Muscle layer of colon (tissue), 2 donors: ENCODE data around the gene TRABD2B.

Experiments used
- H3K27ac ChIP-seq: one replicate; pipeline ENCODE4 v1.7.0; 2013; ENCODE audit warnings: low read depth, mild to moderate bottlenecking, low read length, moderate library complexity
- H3K27me3 ChIP-seq, 2 donors: one replicate each; pipeline ENCODE4 v1.7.0; 2013; ENCODE audit warnings: low read length in 2 of 2, mild to moderate bottlenecking in 2 of 2; ENCODE audit not compliant: insufficient read depth in 2 of 2, control insufficient read depth in 1 of 2
- H3K36me3 ChIP-seq: one replicate; pipeline ENCODE4 v1.7.0; 2013; ENCODE audit warnings: mild to moderate bottlenecking, low read length; ENCODE audit not compliant: insufficient read depth
- H3K4me1 ChIP-seq: one replicate; pipeline ENCODE4 v1.7.0; 2013; ENCODE audit warnings: mild to moderate bottlenecking, low read length; ENCODE audit not compliant: insufficient read depth
- H3K4me3 ChIP-seq, 2 donors: one replicate each; pipeline ENCODE4 v1.7.0; 2013; ENCODE audit warnings: low read length in 2 of 2, low read depth in 1 of 2, mild to moderate bottlenecking in 1 of 2, moderate library complexity in 1 of 2
- H3K9ac ChIP-seq: one replicate; pipeline ENCODE4 v1.7.0; 2013; ENCODE audit warnings: low read length
- H3K9me3 ChIP-seq: one replicate; pipeline ENCODE4 v1.7.0; 2013; ENCODE audit warnings: mild to moderate bottlenecking, low read length
- donor health status: abdominal sarcoma.
- donor health status: Adenocarcinoma of cecum.

The TRABD2B gene

GRCh38 chr1:47930210-47930840 is 66.9 kb downstream of the TRABD2B start:
- no peak overlapping the region for H3K4me3 ChIP-seq
- H3K27ac ChIP-seq: no peak overlapping the region
- no peak overlapping the region for H3K9ac ChIP-seq
- no peaks in the 10 kb centered on the region for H3K36me3 ChIP-seq
- H3K4me1 ChIP-seq: no peaks in the 10 kb centered on the region
- no peaks in the 10 kb centered on the region for H3K27me3 ChIP-seq
- H3K9me3 ChIP-seq: no peaks in the 10 kb centered on the region

GRCh38 chr1:47927165-47927564 is 70.0 kb downstream of the TRABD2B start:
- Histone ChIP-seq H3K27me3 (no peaks in the 10 kb centered on the region), H3K4me1 (no peaks in the 10 kb centered on the region), H3K36me3 (no peaks in the 10 kb centered on the region), H3K9ac (no peak overlapping the region), H3K27ac (no peak overlapping the region), H3K4me3 (no peak overlapping the region), H3K9me3 (no peaks in the 10 kb centered on the region)

GRCh38 chr1:47926461-47926999 is 70.7 kb downstream of the TRABD2B start:
- no peaks in the 10 kb centered on the region for H3K36me3 ChIP-seq
- H3K27ac ChIP-seq: no peak overlapping the region
- no peaks in the 10 kb centered on the region for H3K4me1 ChIP-seq
- H3K4me3 ChIP-seq: no peak overlapping the region
- no peaks in the 10 kb centered on the region for H3K27me3 ChIP-seq
- H3K9me3 ChIP-seq: no peaks in the 10 kb centered on the region
- H3K9ac ChIP-seq: no peak overlapping the region

GRCh38 chr1:47924270-47925048 is 72.7 kb downstream of the TRABD2B start:
- Histone ChIP-seq H3K4me1 (no peaks in the 10 kb centered on the region), H3K27ac (no peak overlapping the region), H3K9ac (no peak overlapping the region)

GRCh38 chr1:47921935-47922415 is 75.2 kb downstream of the TRABD2B start:
- no peaks in the 10 kb centered on the region for H3K27me3 ChIP-seq
- H3K4me1 ChIP-seq: no peaks in the 10 kb centered on the region
- no peak overlapping the region for H3K27ac ChIP-seq
- no peak overlapping the region for H3K9ac ChIP-seq
- H3K9me3 ChIP-seq: no peaks in the 10 kb centered on the region
- no peaks in the 10 kb centered on the region for H3K36me3 ChIP-seq
- no peak overlapping the region for H3K4me3 ChIP-seq

More at GRCh38 chr1:47924270-47925048, 72.7 kb downstream of the TRABD2B start:
- H3K4me3 ChIP-seq: no peak overlapping the region
- no peaks in the 10 kb centered on the region for H3K9me3 ChIP-seq
- no peaks in the 10 kb centered on the region for H3K36me3 ChIP-seq
- H3K27me3 ChIP-seq: no peaks in the 10 kb centered on the region

GRCh38 chr1:47919113-47919833 is 77.9 kb downstream of the TRABD2B start:
- Histone ChIP-seq H3K9me3 (no peaks in the 10 kb centered on the region), H3K36me3 (no peaks in the 10 kb centered on the region), H3K9ac (no peak overlapping the region), H3K27me3 (no peaks in the 10 kb centered on the region), H3K4me3 (no peak overlapping the region), H3K27ac (no peak overlapping the region), H3K4me1 (no peaks in the 10 kb centered on the region)

GRCh38 chr1:47918257-47918867 is 78.8 kb downstream of the TRABD2B start:
- H3K9ac ChIP-seq: no peak overlapping the region
- H3K4me3 ChIP-seq: no peak overlapping the region
- no peaks in the 10 kb centered on the region for H3K4me1 ChIP-seq
- no peaks in the 10 kb centered on the region for H3K9me3 ChIP-seq
- no peak overlapping the region for H3K27ac ChIP-seq
- no peaks in the 10 kb centered on the region for H3K27me3 ChIP-seq
- no peaks in the 10 kb centered on the region for H3K36me3 ChIP-seq

GRCh38 chr1:47917687-47918086 is 79.5 kb downstream of the TRABD2B start:
- no peaks in the 10 kb centered on the region for H3K4me1 ChIP-seq
- H3K4me3 ChIP-seq: no peak overlapping the region
- no peak overlapping the region for H3K9ac ChIP-seq
- no peaks in the 10 kb centered on the region for H3K9me3 ChIP-seq
- no peaks in the 10 kb centered on the region for H3K36me3 ChIP-seq
- H3K27me3 ChIP-seq: no peaks in the 10 kb centered on the region
- no peak overlapping the region for H3K27ac ChIP-seq

GRCh38 chr1:47915677-47916353 is 81.4 kb downstream of the TRABD2B start:
- Histone ChIP-seq H3K27ac (no peak overlapping the region), H3K27me3 (no peaks in the 10 kb centered on the region), H3K4me1 (no peaks in the 10 kb centered on the region), H3K4me3 (no peak overlapping the region), H3K9me3 (no peaks in the 10 kb centered on the region), H3K36me3 (no peaks in the 10 kb centered on the region), H3K9ac (no peak overlapping the region)

GRCh38 chr1:47914952-47915676 is 82.1 kb downstream of the TRABD2B start:
- Histone ChIP-seq H3K9ac (no peak overlapping the region), H3K27me3 (no peaks in the 10 kb centered on the region), H3K36me3 (no peaks in the 10 kb centered on the region), H3K4me1 (no peaks in the 10 kb centered on the region), H3K9me3 (no peaks in the 10 kb centered on the region), H3K4me3 (no peak overlapping the region), H3K27ac (no peak overlapping the region)
